Suppressor macrophage treated with lipopolysaccharide for 4 hours (primary cell): ENCODE measurements around the gene HECTD3.
A peak's percentile ranks its signal among the peaks of the same experiment; 100 is the strongest.
"Not testable (repeated sequence)": the region's sequence is repeated elsewhere in the genome, so short reads cannot be mapped to it uniquely, and the experiment has no call there.

Source experiments
- DNase-seq: peaks from one replicate; pipeline ENCODE4 v3.0.0-alpha.2; 2020

Gene HECTD3

GRCh38 chr1:45013551-45014209 lies 2.6 kb upstream of the HECTD3 start:
- no peak for DNase-seq

- DNase-seq = peak; percentile 44
Observed at GRCh38 chr1:45012639-45013278, 1.6 kb upstream of the HECTD3 start.

GRCh38 chr1:45011837-45012638 lies 914 bp upstream of the HECTD3 start, which contains the start of gene UROD:
UROD (plus strand) TSS chr1:45012254; CDS start chr1:45012266, 12 bp downstream.
- peak; percentile 97 for DNase-seq

GRCh38 chr1:45009956-45010854 lies 919 bp downstream of the HECTD3 start:
- DNase-seq = no peak

GRCh38 chr1:45009296-45009865 lies 1.7 kb downstream of the HECTD3 start:
- no peak for DNase-seq

- no peak for DNase-seq
Observed at GRCh38 chr1:45008516-45008915, 2.6 kb downstream of the HECTD3 start.

GRCh38 chr1:45008076-45008475 lies 3.0 kb downstream of the HECTD3 start:
- no peak for DNase-seq

- DNase-seq = no peak
Observed at GRCh38 chr1:45007311-45007710, 3.8 kb downstream of the HECTD3 start.

GRCh38 chr1:45005761-45006160 lies 5.4 kb downstream of the HECTD3 start:
- no peak for DNase-seq

- no peak for DNase-seq
Observed at GRCh38 chr1:45004281-45004920, 6.7 kb downstream of the HECTD3 start.

- DNase-seq = no peak
Observed at GRCh38 chr1:45003741-45004140, 7.4 kb downstream of the HECTD3 start.

- DNase-seq = no peak
Observed at GRCh38 chr1:45002650-45003645, 8.2 kb downstream of the HECTD3 start.

- not testable (repeated sequence) for DNase-seq
Observed at GRCh38 chr1:45001576-45001975, 9.5 kb downstream of the HECTD3 start.

GRCh38 chr1:45001011-45001481 lies 10.1 kb downstream of the HECTD3 start:
- peak; percentile 46 for DNase-seq

GRCh38 chr1:44999232-44999631 lies 11.9 kb downstream of the HECTD3 start:
- no peak for DNase-seq

GRCh38 chr1:44995467-44996238 lies 15.5 kb downstream of the HECTD3 start:
- DNase-seq = no peak

GRCh38 chr1:44994309-44994898 lies 16.7 kb downstream of the HECTD3 start:
- no peak for DNase-seq

GRCh38 chr1:44988531-44989156 lies 22.5 kb downstream of the HECTD3 start:
- no peak for DNase-seq
